GM23248 (cell line): ENCODE results near the gene PLA2G4E. TPM values are rescaled to one million over a fixed set of nuclear protein-coding genes. Genes with fewer than 3 reads are reported as not detected.
A peak's percentile ranks its signal among the peaks of the same experiment; 100 is the strongest.

Experiments used
- DNase-seq: peaks from one replicate; pipeline ENCODE4 v3.0.0-alpha.2; 2015
- H2AFZ ChIP-seq: fragments of 200-600 bp; sonication (generic); 2 replicates; pipeline ENCODE4 v1.6.1; 2016; ENCODE audit warnings: antibody characterized with exemption
- H3F3A ChIP-seq: fragments of 200-600 bp; sonication (generic); 2 replicates; pipeline ENCODE4 v1.6.1; 2016; ENCODE audit warnings: mild to moderate bottlenecking, antibody characterized with exemption, mixed run types; ENCODE audit not compliant: insufficient read depth
- H3K27ac ChIP-seq: fragments of 200-600 bp; sonication (generic); 2 replicates; pipeline ENCODE4 v1.5.1; 2016; ENCODE audit warnings: mild to moderate bottlenecking
- H3K27me3 ChIP-seq: fragments of 200-600 bp; sonication (generic); replicated peaks from 2 replicates; pipeline ENCODE4 v1.6.1; 2016; ENCODE audit warnings: mild to moderate bottlenecking; ENCODE audit not compliant: insufficient read depth
- H3K36me3 ChIP-seq: fragments of 200-600 bp; sonication (generic); 2 replicates; pipeline ENCODE4 v1.6.1; 2016; ENCODE audit warnings: low read depth, mild to moderate bottlenecking
- H3K4me1 ChIP-seq: fragments of 200-600 bp; sonication (generic); 2 replicates; pipeline ENCODE4 v1.6.1; 2016; ENCODE audit warnings: mild to moderate bottlenecking; ENCODE audit not compliant: insufficient read depth
- H3K4me2 ChIP-seq: fragments of 200-600 bp; sonication (generic); one replicate; pipeline ENCODE4 v1.6.1; 2016; ENCODE audit warnings: mild to moderate bottlenecking; ENCODE audit not compliant: unreplicated experiment
- H3K4me3 ChIP-seq: fragments of 200-600 bp; sonication (generic); 2 replicates; pipeline ENCODE4 v1.5.1; 2016; ENCODE audit warnings: mild to moderate bottlenecking
- H3K79me2 ChIP-seq: fragments of 200-600 bp; sonication (generic); 2 replicates; pipeline ENCODE4 v1.6.1; 2016; ENCODE audit warnings: mild to moderate bottlenecking; ENCODE audit not compliant: insufficient read depth
- H3K9ac ChIP-seq: fragments of 200-600 bp; sonication (generic); 2 replicates; pipeline ENCODE4 v1.6.1; 2016; ENCODE audit warnings: mild to moderate bottlenecking
- H3K9me2 ChIP-seq: fragments of 200-600 bp; sonication (generic); 2 replicates; pipeline ENCODE4 v1.6.1; 2016; ENCODE audit warnings: mixed run types, mild to moderate bottlenecking, moderate library complexity; ENCODE audit not compliant: insufficient read depth
- H3K9me3 ChIP-seq: fragments of 200-600 bp; sonication (generic); one replicate; pipeline ENCODE4 v1.6.1; 2017; ENCODE audit warnings: low read depth
- H4K20me1 ChIP-seq: fragments of 200-600 bp; sonication (generic); 2 replicates; pipeline ENCODE4 v1.6.0; 2016; ENCODE audit not compliant: insufficient read depth
- EZH2 ChIP-seq: fragments of 200-600 bp; sonication (generic); IDR thresholded peaks from 2 replicates; pipeline ENCODE4 v1.6.1; 2018; ENCODE audit warnings: antibody characterized with exemption, mild to moderate bottlenecking; ENCODE audit not compliant: insufficient read depth, poor library complexity, severe bottlenecking
- EZH2phosphoT487 ChIP-seq: fragments of 200-600 bp; sonication (generic); IDR thresholded peaks from 2 replicates; pipeline ENCODE4 v1.6.1; 2018; ENCODE audit warnings: antibody characterized with exemption, moderate library complexity, mild to moderate bottlenecking, low read depth; ENCODE audit not compliant: insufficient read depth
- WGBS, 2 experiments: methylation state at CpG; one replicate each; pipeline ENCODE4 v1.1.6; 2015 to 2017; ENCODE audit warnings: low lambda C conversion rate in 2 of 2, low coverage in 1 of 2; ENCODE audit errors: missing lambda C conversion rate in 2 of 2; 5-methylcytosine and 5-hydroxymethylcytosine counted together
- in situ Hi-C: fragments of 300-500 bp; cut with MboI; formaldehyde crosslinking; loops from 2 replicates; pipeline ENCODE4 v1.15.0; 2020
- polyA plus RNA-seq: library from polyadenylated mRNA; unstranded; fragments of >200 nt; fragmentation: Nextera tagmentation; extraction: Ambion mirVana; gene quantifications from 2 replicates; pipeline ENCODE4 v1.2.1, GENCODE V29; 2016
- total RNA-seq: library from RNA; depleted of rRNA; stranded (reverse); fragments of >200 nt; shearing (Covaris generic); gene quantifications from 2 replicates; pipeline ENCODE4 v1.2.3, GENCODE V29; 2014

The PLA2G4E gene
- total and polyA plus RNA-seq, 2 experiments from 2014 or later = not detected

DNA sequence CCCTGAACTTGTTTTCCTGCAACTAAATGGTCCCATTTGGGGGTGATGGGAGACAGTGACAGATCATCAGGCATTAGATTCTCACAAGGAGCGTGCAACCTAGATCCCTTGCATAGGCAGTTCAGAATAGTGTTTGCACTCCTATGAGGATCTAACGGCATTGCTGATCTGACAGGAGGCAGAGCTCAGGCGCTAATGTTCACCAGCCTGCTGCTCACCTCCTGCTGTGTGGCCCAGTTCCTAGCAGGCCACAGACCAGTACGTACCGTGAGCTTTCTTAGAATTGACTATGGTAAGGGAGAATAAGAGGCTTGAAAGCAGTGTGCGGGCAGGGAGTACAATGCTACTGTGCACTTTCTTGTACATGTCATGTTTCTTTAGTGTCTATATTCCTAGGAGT, 17.6 kb upstream of the PLA2G4E start:
- no peak for DNase-seq
- Histone ChIP-seq H3K9me3 (no peaks in the 10 kb centered on the region), H3K36me3 (no peaks in the 10 kb centered on the region), H3K9me2 (no peaks in the 10 kb centered on the region), H3K9ac (no peak overlapping the region), H3K4me2 (no peak overlapping the region), H3K27me3 (no peaks in the 10 kb centered on the region), H3K27ac (no peak overlapping the region), H3F3A (no peaks in the 10 kb centered on the region), H3K4me1 (no peaks in the 10 kb centered on the region), H4K20me1 (no peaks in the 10 kb centered on the region), H2AFZ (no peak overlapping the region), H3K4me3 (no peak overlapping the region), H3K79me2 (no peaks in the 10 kb centered on the region)
- in situ Hi-C loops = no loop called here
- 83 to 91% methylated on average over 6 of the region's 6 CpGs for WGBS, 2 experiments
- TF ChIP-seq EZH2 (no peak), EZH2phosphoT487 (no peak)

DNA sequence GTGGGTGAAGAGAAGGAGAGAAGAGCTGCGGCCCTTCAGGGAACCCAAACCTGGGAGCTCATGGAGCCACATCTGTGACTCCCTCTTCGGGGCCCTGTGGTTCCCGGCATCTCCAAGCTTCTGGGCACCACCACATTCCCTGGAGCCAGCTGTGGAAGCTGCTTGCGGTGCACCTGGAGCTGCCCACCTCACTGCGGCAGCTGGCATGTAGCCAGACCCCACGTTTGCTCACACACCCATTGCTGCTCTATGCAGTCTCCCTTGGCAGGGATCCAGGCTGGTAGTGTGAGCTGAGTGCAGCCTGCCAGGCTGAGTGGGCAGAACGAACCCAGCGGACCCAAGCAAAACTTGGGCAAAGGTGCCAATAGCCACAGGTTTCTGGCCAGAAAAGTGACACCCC, 16.8 kb upstream of the PLA2G4E start:
- Histone ChIP-seq H3K9me2 (no peaks in the 10 kb centered on the region), H4K20me1 (no peaks in the 10 kb centered on the region), H3K36me3 (no peaks in the 10 kb centered on the region), H2AFZ (no peak overlapping the region), H3F3A (no peaks in the 10 kb centered on the region), H3K4me3 (no peak overlapping the region), H3K4me1 (no peaks in the 10 kb centered on the region), H3K4me2 (no peak overlapping the region), H3K27ac (no peak overlapping the region), H3K9me3 (no peaks in the 10 kb centered on the region), H3K27me3 (no peaks in the 10 kb centered on the region), H3K79me2 (no peaks in the 10 kb centered on the region), H3K9ac (no peak overlapping the region)
- TF ChIP-seq EZH2phosphoT487 (no peak), EZH2 (no peak)
- DNase-seq = peak; percentile 14
- 56% methylated on average over 8 of the region's 8 CpGs for WGBS, 2 experiments
- in situ Hi-C loops = no loop called here

DNA sequence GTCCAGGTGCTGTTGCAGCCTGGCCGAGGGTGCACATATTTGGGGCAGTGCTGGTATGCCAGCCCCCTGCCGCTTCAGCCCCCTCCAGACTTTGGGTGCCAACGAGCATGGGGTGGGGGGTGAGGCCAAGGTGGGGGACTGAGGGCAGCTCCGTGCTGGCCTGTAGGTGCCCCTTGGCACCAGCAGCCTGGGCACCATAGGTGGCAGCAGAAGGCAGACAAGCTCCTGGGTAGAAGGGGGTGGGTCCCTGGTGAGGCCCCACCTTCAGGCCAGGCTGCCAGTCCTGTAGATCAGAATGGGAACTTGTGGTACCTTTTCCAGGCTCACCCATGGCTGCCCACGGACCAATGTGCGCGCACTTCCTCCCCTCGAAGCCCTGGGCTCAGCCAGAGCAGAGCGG, 16.1 kb upstream of the PLA2G4E start:
- Histone ChIP-seq H3K9ac (no peak overlapping the region), H2AFZ (no peak overlapping the region), H3K9me3 (no peaks in the 10 kb centered on the region), H3K9me2 (no peaks in the 10 kb centered on the region), H3K4me3 (no peak overlapping the region), H4K20me1 (no peaks in the 10 kb centered on the region), H3K27ac (no peak overlapping the region), H3K4me1 (no peaks in the 10 kb centered on the region), H3F3A (no peaks in the 10 kb centered on the region), H3K79me2 (no peaks in the 10 kb centered on the region), H3K36me3 (no peaks in the 10 kb centered on the region), H3K4me2 (no peak overlapping the region), H3K27me3 (no peaks in the 10 kb centered on the region)
- TF ChIP-seq EZH2 = no peak
- no peak for TF ChIP-seq EZH2phosphoT487
- no peak for DNase-seq
- in situ Hi-C loops = no loop called here
- WGBS, 2 experiments = 90 to 92% methylated on average over 9 of the region's 9 CpGs

DNA sequence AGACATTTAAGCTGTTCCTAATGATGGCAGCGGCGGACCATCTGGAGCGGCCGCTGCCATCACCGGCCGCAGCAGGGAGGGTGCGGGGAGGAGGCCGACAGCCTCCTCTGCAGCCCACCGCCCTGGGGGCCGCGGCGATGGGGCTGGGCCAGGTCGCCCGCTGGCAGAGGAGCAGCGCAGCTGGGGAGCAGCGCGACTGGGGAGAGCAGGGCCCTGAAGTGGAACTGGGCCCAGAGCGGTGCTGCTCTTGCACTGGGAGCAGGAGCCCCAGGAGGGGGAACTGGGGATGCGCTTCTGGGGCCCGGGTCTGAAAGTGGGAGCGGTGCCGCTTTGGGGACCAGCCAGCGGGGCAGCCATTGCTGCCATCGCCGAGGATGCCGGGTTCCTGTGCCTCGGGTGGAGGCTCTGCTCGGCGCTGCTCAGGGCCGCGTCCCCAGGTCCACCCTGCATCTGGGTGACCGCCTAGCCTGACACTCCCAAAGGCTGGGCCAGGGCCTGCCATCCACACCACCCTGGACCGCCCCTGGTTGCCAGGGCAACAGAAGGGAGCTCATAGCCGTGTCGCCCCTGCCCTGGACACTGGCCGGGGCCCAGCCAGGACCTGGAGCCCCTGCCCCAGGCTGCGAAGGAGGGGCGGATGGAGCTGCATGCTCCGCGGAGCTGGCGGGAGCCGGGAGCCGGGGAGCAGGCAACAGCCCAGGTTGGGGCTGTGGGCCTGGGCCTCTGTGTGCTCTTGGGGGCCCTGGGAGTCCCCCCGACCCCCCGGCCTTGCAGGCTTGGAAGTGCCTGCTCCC, 15.5 kb upstream of the PLA2G4E start:
- WGBS, 2 experiments = 74 to 85% methylated on average over 34 to 42 of the region's 45 CpGs
- Histone ChIP-seq H2AFZ (no peak overlapping the region), H3K4me2 (no peak overlapping the region), H3F3A (no peaks in the 10 kb centered on the region), H3K9me3 (no peaks in the 10 kb centered on the region), H3K27me3 (0 out of 2 replicates have a peak, but pooled peaks cover 5% of the 10 kb centered on the region), H3K9me2 (no peaks in the 10 kb centered on the region), H4K20me1 (no peaks in the 10 kb centered on the region), H3K4me1 (no peaks in the 10 kb centered on the region), H3K4me3 (no peak overlapping the region), H3K79me2 (no peaks in the 10 kb centered on the region), H3K36me3 (no peaks in the 10 kb centered on the region), H3K9ac (no peak overlapping the region), H3K27ac (no peak overlapping the region)
- TF ChIP-seq EZH2phosphoT487 (no peak), EZH2 (no peak)
- in situ Hi-C loops = no loop called here
- no peak for DNase-seq
